Adipocyte (in vitro differentiated cells): ENCODE data around the gene GNB1L.
"Not testable (repeated sequence)": the region's sequence is repeated elsewhere in the genome, so short reads cannot be mapped to it uniquely, and the experiment has no call there.

Experiments
- DNase-seq: peaks from one replicate; pipeline ENCODE4 v3.0.0-alpha.2; 2015; ENCODE audit warnings: low read depth
- H3K27me3 ChIP-seq: replicated peaks from 2 replicates; pipeline ENCODE4 v1.7.0; 2013; ENCODE audit warnings: mild to moderate bottlenecking, low read length, moderate library complexity; ENCODE audit not compliant: control insufficient read depth, insufficient read depth
- H3K36me3 ChIP-seq: 2 replicates; pipeline ENCODE4 v1.7.0; 2013; ENCODE audit warnings: low read length, mild to moderate bottlenecking, moderate library complexity; ENCODE audit not compliant: control insufficient read depth, insufficient read depth, severe bottlenecking
- H3K4me1 ChIP-seq: 2 replicates; pipeline ENCODE4 v1.7.0; 2013; ENCODE audit warnings: mild to moderate bottlenecking, low read length, moderate library complexity; ENCODE audit not compliant: control insufficient read depth, insufficient read depth
- H3K4me3 ChIP-seq: 2 replicates; pipeline ENCODE4 v1.7.0; 2013; ENCODE audit warnings: mild to moderate bottlenecking, low read length, moderate library complexity
- H3K9ac ChIP-seq: 2 replicates; pipeline ENCODE4 v1.7.0; 2013; ENCODE audit warnings: mild to moderate bottlenecking, low read length, moderate library complexity
- H3K9me3 ChIP-seq: 2 replicates; pipeline ENCODE4 v1.7.0; 2013; ENCODE audit warnings: mild to moderate bottlenecking, low read length, moderate library complexity; ENCODE audit not compliant: control insufficient read depth

The GNB1L gene

DNA sequence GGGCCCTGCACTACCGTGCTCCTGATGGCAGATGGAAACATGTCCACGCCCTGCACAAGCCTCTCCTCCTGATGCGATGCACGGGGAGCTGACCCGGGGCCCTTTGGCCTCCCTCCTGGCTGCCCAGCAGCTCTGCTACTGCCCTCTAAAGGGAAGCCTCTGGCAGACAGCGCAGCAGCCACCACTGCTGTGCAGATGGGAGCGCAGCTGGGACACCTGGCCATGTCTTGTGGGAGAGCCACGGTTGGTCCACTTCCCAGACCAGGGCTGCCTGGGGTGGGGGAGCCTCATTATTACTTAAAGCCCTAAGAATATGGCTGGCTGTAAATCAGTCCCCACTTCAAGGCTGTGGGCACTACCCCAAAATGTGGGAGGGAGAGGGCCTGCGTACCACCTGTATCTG lies 55.8 kb downstream of the GNB1L start:
- no peak overlapping the region for H3K4me3 ChIP-seq
- H3K4me1 ChIP-seq = peaks cover 26% of the 10 kb centered on the region
- no peaks in the 10 kb centered on the region for H3K9me3 ChIP-seq
- H3K9ac ChIP-seq = no peak overlapping the region
- DNase-seq = no peak
- H3K27me3 ChIP-seq = no peaks in the 10 kb centered on the region
- H3K36me3 ChIP-seq = no peaks in the 10 kb centered on the region

DNA sequence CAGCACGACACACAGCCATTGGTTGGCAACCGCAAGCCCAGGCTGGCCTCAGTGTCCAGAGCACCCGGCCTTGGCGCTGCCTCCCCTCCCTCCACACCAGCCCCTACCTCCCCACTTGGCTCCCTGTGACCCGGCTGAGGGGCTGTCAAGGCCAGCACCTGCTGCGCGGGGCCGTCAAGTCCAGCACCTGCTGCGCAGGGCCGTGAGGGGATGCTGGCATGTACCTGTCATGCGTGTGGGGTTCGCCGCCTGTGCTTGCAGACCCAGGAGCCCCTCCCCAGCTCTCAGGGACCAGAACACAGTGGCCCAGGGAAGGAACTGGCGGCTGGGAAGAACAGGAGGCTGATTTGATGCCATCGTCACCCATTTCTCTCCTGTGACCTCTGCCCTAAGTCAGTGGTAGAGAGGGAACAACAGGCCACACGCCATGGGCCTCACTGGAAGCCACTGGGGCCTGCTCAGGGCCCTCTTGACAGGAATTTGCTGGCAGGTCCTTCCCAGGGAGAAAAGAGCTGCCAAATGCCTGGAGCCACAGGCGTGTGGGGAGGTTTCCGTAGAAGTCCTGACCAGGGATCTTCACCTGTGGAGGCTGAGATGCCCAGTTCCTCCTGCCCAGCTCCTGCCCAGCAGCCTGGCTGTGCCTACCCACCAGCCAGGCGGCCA lies 56.5 kb downstream of the GNB1L start:
- no peaks in the 10 kb centered on the region for H3K36me3 ChIP-seq
- peaks cover 26% of the 10 kb centered on the region for H3K4me1 ChIP-seq
- H3K9ac ChIP-seq = no peak overlapping the region
- no peak for DNase-seq
- H3K4me3 ChIP-seq = no peak overlapping the region
- H3K27me3 ChIP-seq = no peaks in the 10 kb centered on the region
- no peaks in the 10 kb centered on the region for H3K9me3 ChIP-seq

DNA sequence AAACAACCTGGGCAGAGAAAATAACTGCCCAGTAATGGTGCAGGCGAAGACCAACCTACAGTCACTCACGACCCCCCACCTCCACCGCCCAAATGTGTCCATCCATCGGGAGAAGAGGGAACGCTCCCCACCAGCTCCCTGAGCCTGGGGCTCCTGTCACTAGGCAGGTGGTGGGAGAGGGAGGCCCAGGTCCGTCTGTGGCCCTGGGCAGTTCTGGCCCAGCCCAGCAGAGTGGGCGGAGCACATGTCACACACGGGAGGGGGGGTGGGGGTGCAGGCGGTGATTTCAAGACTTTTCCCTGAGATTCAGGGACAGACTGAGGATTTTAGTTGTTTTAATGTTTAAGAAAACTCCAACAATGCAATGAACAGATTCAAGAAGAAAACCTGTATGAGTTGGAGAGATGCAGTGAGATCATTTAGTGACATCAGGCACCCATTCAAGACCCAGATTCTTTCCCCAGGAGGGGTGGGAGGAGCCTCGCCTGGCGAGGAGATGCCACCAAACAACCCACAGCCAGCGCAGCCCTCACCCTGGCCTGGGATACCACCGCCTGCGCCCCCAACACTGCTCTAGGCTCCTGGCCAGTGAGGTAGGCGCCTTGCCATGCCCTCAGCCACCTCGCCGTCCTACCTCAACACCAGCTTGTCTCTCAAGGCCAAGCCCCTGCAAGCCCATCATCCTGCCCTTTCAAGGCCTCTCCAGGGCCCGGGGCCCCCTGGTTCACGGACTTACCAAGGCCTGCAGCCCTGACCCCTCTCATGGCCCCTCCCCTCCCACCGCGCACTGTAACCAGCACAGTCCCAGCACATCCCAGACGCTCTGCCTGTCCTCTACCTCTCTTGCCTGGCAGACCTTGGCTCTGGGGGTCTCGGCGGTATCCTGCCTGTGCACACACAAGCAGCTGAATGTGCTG lies 57.3 kb downstream of the GNB1L start:
- H3K4me1 ChIP-seq = peaks cover 26% of the 10 kb centered on the region
- H3K9ac ChIP-seq = no peak overlapping the region
- H3K36me3 ChIP-seq = no peaks in the 10 kb centered on the region
- no peak for DNase-seq
- no peaks in the 10 kb centered on the region for H3K27me3 ChIP-seq
- no peak overlapping the region for H3K4me3 ChIP-seq
- H3K9me3 ChIP-seq = no peaks in the 10 kb centered on the region

DNA sequence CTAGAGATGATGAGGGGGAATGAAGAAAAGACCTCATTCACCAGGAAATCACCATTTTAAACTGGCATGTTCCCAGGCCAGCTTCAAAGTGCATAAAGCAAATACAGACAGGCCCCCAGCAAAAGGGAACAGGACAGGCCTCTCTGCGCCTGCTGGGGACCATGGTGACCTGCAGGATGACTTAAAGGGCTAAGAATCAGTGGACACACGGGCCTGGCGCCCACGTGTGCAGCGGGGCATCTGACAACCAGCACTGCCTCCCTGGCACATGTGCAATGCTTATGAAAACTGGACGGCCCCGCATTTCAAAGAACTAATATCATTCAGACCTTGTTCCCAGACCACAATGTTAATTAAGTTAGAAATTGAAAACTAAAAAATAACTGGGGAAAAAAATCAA lies 58.5 kb downstream of the GNB1L start:
- H3K9ac ChIP-seq = no peak overlapping the region
- DNase-seq = no peak
- no peaks in the 10 kb centered on the region for H3K9me3 ChIP-seq
- H3K4me3 ChIP-seq = no peak overlapping the region
- H3K27me3 ChIP-seq = no peaks in the 10 kb centered on the region
- peaks cover 22% of the 10 kb centered on the region for H3K4me1 ChIP-seq
- H3K36me3 ChIP-seq = no peaks in the 10 kb centered on the region

DNA sequence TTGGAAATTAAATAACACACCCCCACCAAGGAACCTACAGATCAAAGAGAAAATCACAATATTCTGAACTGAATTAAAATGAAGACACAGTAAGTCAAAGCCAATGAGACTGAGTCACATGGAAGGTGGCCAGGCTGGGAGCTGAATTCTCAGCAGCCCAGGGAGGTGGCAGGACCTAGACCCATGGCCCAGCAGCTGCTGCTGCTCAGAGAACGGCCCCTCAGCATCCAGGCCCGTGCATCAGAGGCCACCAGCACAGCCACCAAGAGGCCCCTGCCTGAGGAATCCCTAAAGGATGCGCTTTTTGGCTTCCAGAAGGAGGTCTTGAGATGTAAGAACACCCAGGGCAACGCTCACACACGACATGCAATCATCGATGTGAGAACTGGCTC lies 59.1 kb downstream of the GNB1L start:
- peak; percentile 22 for DNase-seq

DNA sequence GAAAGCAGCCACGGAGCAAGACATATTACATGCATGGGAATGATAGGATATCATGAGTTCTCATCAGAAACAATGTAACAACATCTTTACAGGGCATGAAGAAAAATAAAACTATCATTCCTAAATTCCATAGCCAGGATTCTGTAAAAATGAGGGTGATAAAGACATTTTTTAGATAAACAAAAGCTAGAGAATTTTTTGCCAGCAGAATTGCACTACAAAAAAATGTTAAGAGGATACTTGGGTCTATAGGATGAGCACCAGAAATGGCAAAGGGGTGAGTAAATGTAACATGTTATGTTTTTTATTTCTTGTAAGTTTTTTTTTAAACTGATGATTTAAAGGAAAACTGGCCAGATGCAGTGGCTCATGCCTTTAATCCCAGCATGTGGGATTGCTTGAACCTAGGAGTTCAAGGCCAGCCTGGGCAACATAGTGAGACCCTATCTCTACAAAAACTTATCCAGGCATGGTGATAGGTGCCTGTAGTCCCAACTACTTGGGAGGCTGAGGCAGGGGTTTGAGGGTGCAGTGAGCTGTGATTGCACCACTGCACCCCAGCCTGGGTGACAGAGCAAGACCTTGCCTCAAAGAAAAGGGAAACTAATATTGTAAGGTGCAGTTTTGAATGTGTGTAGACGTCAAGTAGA lies 60.9 kb downstream of the GNB1L start:
- Histone ChIP-seq H3K9ac (no peak overlapping the region), H3K36me3 (no peaks in the 10 kb centered on the region), H3K4me3 (no peak overlapping the region), H3K9me3 (no peaks in the 10 kb centered on the region), H3K27me3 (no peaks in the 10 kb centered on the region), H3K4me1 (peaks cover 10% of the 10 kb centered on the region)
- DNase-seq = no peak

More for the DNA sequence above, 59.1 kb downstream of the GNB1L start:
- H3K9me3 ChIP-seq = no peaks in the 10 kb centered on the region
- H3K36me3 ChIP-seq = no peaks in the 10 kb centered on the region
- H3K9ac ChIP-seq = no peak overlapping the region
- H3K4me3 ChIP-seq = no peak overlapping the region
- peaks cover 22% of the 10 kb centered on the region for H3K4me1 ChIP-seq
- no peaks in the 10 kb centered on the region for H3K27me3 ChIP-seq

DNA sequence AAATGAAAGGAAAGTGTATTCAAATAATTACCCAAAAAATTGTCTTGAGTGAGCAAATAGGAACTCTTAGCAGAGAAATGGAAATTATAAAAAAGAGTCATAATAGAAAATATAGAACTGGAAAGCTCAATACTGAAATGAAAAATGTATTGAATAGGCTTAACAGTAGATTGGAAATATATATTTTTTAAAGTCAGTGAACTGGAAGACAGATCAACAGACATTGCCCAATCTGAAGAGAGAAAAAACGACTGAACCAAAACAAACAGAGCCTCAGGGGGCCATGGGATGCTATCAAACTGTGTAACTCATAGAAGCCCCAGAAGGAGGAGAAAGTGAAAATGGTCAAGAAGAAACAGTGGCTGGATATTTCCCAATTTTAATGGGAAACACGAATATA lies 61.5 kb downstream of the GNB1L start:
- DNase-seq = no peak
- Histone ChIP-seq H3K9me3 (no peaks in the 10 kb centered on the region), H3K9ac (no peak overlapping the region), H3K27me3 (no peaks in the 10 kb centered on the region), H3K36me3 (no peaks in the 10 kb centered on the region), H3K4me3 (no peak overlapping the region), H3K4me1 (peaks cover 10% of the 10 kb centered on the region)

DNA sequence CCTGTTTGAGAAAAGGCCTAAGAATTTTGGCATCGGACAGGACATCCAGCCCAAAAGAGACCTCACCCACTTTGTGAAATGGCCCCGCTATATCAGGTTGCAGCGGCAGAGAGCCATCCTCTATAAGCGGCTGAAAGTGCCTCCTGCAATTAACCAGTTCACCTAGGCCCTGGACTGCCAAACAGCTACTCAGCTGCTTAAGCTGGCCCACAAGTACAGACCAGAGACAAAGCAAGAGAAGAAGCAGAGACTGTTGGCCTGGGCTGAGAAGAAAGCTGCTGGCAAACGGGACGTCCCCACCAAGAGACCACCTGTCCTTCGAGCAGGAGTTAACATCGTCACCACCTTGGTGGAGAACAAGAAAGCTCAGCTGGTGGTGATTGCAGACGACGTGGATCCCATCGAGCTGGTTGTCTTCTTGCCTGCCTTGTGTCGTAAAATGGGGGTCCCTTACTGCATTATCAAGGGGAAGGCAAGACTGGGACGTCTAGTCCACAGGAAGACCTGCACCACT lies 62.2 kb downstream of the GNB1L start:
- H3K4me1 ChIP-seq = peaks cover 10% of the 10 kb centered on the region
- not testable (repeated sequence) for H3K4me3 ChIP-seq, H3K36me3 ChIP-seq, H3K9ac ChIP-seq, DNase-seq, H3K27me3 ChIP-seq, H3K9me3 ChIP-seq

DNA sequence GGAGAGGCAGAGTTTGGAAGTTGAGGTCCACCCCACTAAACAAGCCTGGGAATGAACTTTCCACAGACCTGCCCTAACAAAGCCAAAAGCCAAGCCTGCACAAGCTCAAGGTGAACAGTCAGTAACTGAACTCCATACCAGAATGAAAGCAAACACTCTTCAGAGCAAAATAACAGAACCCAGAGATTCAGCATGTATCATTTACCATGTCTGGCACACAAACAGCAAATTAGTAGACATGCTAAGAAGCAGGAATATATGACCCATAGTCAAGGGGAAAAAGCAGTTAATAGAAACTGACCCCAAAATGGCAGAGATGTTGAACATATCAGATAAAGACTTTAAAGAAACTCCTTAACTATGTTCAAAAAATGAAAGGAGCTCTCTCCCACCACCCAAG lies 62.8 kb downstream of the GNB1L start:
- H3K4me1 ChIP-seq = peaks cover 10% of the 10 kb centered on the region

DNA sequence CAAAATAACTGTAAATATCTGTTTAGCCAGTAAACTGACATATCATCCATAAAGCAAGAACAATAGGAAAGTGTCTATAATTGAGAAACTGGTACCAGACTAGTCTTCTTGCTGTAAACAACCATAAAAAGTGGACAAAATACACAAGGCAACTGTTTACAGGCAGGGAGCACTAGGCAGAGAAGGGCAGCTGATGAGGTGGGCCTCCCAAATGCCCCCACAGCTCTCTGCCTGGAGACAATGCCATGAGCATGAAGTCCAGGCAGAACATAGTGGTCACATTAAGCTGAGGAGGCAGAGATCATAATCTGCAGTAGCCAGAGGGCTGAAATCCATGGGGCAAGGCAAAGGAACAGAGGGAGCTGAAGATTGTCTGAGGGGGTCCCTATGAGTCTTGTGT lies 63.4 kb downstream of the GNB1L start:
- no peaks in the 10 kb centered on the region for H3K36me3 ChIP-seq
- H3K4me3 ChIP-seq = no peak overlapping the region
- H3K4me1 ChIP-seq = peaks cover 10% of the 10 kb centered on the region
- no peaks in the 10 kb centered on the region for H3K9me3 ChIP-seq
- H3K27me3 ChIP-seq = no peaks in the 10 kb centered on the region
- no peak overlapping the region for H3K9ac ChIP-seq
- DNase-seq = no peak

More for the DNA sequence above, 62.8 kb downstream of the GNB1L start:
- Histone ChIP-seq H3K9ac (no peak overlapping the region), H3K4me3 (no peak overlapping the region), H3K27me3 (no peaks in the 10 kb centered on the region), H3K9me3 (no peaks in the 10 kb centered on the region), H3K36me3 (no peaks in the 10 kb centered on the region)
- no peak for DNase-seq

DNA sequence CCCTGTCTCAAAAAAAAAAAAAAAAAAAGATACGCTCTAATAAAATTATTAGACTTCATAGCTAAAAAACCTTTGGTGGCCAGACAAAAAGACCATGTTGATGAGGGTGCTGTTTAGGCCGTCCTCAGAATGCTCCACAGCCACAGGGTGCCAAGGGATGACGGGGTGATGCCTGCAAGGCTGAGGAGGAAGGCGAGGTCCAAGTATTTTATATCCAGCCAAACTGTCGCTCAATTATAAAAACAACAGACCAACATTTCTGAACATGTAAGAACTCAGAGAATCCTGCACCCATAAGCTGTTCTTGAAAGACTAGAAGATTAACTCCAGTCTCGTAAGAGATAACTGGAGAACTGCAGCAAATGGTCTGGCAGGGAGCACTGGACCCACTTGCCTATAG lies 64.8 kb downstream of the GNB1L start:
- no peaks in the 10 kb centered on the region for H3K27me3 ChIP-seq
- no peak overlapping the region for H3K4me3 ChIP-seq
- no peaks in the 10 kb centered on the region for H3K36me3 ChIP-seq
- H3K4me1 ChIP-seq = no peaks in the 10 kb centered on the region
- H3K9ac ChIP-seq = no peak overlapping the region
- no peaks in the 10 kb centered on the region for H3K9me3 ChIP-seq
- no peak for DNase-seq
